NB4 (cell line): Measurements from ENCODE around the gene GK.

Source experiments
- DNase-seq: peaks from one replicate; pipeline ENCODE4 v3.0.0; 2010; ENCODE audit warnings: low read depth
- H3K4me3 ChIP-seq: one replicate; pipeline ENCODE4 v1.5.1; 2011; ENCODE audit warnings: mild to moderate bottlenecking, low read depth, low read length, moderate library complexity
- MYC ChIP-seq: IDR thresholded peaks from 2 replicates; pipeline ENCODE4 v1.6.1; 2011; ENCODE audit warnings: low read depth, low read length
- POLR2A ChIP-seq: IDR thresholded peaks from 2 replicates; pipeline ENCODE4 v1.6.1; 2011; ENCODE audit warnings: mild to moderate bottlenecking; ENCODE audit not compliant: insufficient read length; ENCODE audit errors: extremely low read depth
- TF ChIP-seq, protein P1 (sequence below): IDR thresholded peaks from one replicate; pipeline ENCODE4 v1.5.1; 2012; ENCODE audit warnings: low read depth, low read length
- TF ChIP-seq, protein P2 (sequence below): IDR thresholded peaks from 2 replicates; pipeline ENCODE4 v1.6.1; 2011; ENCODE audit warnings: low read depth, low read length

The GK gene

DNA sequence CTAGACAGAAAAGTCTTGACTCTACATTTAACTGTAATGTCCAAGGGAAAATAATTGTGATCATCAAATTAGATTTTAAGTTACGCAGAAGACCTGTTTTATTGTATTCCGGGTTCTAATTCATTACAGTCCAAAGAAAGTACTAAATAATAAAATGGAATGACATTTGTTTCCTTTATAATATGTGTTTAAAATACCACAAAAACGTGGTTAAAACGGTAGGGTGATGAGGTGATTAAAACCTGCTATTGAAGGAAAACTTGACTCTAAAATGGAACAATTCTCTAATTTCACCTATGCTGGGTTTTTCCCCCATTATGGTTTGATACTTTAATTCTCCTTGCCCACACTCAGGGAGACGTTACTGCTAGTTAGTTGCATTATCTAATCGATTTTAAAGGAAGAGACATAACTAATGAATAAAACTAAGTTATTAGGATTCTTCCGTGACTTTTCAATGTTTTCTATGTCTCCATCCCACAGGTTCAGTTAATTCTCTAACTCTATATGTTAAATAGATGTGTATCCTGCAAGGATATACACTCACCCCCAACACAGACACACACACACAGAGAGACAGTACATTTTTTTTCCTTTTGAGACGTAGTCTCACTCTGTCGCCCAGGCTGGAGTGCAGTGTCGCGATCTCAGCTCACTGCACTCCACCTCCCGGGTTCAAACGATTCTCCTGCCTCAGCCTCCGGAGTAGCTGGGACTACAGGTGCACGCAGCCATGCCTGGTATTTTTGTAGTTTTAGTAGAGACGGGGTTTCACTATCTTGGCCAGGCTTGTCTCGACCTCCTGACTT lies 80.8 kb downstream of the GK start:
- H3K4me3 ChIP-seq = no peak overlapping the region
- no peak for DNase-seq
- no peak for TF ChIP-seq MYC
- TF ChIP-seq POLR2A = no peak
- TF ChIP-seq, protein P1, sequence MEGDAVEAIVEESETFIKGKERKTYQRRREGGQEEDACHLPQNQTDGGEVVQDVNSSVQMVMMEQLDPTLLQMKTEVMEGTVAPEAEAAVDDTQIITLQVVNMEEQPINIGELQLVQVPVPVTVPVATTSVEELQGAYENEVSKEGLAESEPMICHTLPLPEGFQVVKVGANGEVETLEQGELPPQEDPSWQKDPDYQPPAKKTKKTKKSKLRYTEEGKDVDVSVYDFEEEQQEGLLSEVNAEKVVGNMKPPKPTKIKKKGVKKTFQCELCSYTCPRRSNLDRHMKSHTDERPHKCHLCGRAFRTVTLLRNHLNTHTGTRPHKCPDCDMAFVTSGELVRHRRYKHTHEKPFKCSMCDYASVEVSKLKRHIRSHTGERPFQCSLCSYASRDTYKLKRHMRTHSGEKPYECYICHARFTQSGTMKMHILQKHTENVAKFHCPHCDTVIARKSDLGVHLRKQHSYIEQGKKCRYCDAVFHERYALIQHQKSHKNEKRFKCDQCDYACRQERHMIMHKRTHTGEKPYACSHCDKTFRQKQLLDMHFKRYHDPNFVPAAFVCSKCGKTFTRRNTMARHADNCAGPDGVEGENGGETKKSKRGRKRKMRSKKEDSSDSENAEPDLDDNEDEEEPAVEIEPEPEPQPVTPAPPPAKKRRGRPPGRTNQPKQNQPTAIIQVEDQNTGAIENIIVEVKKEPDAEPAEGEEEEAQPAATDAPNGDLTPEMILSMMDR = no peak
- TF ChIP-seq, protein P2, sequence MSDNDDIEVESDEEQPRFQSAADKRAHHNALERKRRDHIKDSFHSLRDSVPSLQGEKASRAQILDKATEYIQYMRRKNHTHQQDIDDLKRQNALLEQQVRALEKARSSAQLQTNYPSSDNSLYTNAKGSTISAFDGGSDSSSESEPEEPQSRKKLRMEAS = no peak

DNA sequence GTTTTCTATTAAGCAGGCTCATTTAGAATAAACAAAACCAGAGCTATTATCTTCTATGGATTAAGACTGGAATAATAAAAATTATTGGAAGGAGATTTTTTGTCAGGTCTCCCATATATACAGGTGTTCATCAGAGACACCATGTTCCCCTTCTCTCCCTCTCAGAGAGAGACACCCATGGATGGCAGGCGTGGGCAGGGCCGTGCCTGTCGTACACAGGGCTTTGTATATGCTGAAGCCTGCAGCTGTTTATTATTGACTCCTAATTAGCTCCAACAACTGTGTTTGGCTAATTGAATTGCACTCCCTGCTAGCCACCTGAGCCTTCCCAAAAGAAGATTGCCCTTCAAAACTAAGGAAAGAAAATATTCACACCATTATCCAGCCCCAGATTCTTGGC lies 81.6 kb downstream of the GK start:
- H3K4me3 ChIP-seq = no peak overlapping the region
- TF ChIP-seq, protein P1 = no peak
- TF ChIP-seq, protein P2 = no peak
- TF ChIP-seq MYC (no peak), POLR2A (no peak)
- no peak for DNase-seq

DNA sequence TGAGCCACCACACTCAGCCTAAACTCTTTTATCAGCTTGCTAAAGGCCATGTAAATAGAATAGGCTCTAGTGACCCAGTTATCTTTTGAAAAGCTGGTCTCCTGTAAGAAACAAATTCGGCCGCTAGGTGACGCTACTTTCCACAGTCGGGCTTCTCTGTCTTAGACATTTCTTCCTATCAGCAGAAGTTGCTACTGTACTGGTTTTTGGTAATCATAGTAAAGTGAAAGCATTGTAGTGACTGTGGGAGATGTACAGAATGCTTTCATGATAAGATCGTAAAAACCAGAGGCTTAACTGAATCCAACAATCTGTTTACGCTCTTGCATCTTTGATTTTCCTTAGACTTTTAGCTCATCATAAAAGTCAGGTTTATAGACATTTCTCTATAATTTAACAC lies 82.6 kb downstream of the GK start:
- DNase-seq = peak; percentile 73
- TF ChIP-seq, protein P1 = peak; percentile 62
- no peak for TF ChIP-seq POLR2A
- no peak for TF ChIP-seq MYC
- no peak overlapping the region for H3K4me3 ChIP-seq

DNA sequence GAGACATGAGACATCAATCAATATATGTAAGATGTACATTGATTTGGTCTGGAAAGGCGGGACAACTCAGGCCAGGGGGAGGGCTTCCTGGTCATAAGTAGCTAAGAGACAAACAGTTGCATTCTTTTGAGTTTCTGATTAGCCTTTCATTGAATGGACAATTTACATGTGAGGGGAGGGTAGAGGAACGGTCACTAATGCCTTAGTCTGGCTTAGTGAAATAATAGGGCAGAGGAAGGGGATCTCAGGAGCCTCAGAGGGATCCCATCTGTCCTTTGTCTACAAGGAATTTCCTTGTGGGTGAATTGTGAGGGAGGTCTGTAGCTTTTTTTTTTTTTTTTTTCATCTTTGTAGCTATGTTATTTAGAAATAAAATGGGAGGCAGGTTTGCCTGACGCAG lies 88.3 kb downstream of the GK start:
- TF ChIP-seq MYC = no peak
- TF ChIP-seq, protein P2 = no peak
- TF ChIP-seq POLR2A = no peak
- TF ChIP-seq, protein P1 = no peak
- DNase-seq = no peak
- H3K4me3 ChIP-seq = no peak overlapping the region

DNA sequence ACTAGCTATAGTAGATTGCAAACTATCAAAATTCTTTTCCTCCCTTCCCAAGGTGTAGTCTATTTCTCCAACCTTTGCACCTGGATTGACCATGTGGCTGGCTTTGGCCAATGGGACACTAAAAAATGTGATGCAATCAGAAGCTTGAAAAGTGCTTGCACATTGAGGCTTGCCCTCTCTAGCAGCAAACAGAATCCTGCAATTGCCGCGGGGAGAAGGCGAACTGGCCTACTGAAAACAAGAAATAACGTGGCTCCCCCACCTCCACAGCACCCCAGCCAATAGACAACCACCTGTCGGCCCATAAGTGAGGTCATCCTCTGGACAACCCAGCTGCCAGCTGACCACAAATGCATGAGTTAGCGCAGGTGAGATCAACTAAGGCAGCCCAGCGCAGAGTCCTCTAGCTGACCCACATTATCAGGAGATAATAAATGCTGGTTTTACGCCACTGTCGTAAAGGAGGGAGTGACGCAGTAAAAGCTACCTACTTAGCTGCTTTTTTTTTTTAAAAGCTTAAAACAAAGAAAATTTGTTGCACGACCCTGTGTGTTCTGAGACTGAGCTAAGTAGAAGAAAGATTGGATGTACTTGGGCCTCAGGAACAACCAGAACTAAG lies 95.2 kb downstream of the GK start:
- H3K4me3 ChIP-seq = no peak overlapping the region
- TF ChIP-seq MYC (no peak), POLR2A (no peak)
- TF ChIP-seq, protein P1 = no peak
- TF ChIP-seq, protein P2 = no peak
- no peak for DNase-seq
